HUES64 (cell line): ENCODE results near the gene PCDHGC4. TPM values are rescaled to one million over a fixed set of nuclear protein-coding genes. Genes with fewer than 3 reads are reported as not detected.

Source experiments
- H3K27ac ChIP-seq: 2 replicates; pipeline ENCODE4 v1.7.0; 2013; ENCODE audit warnings: low read depth, low read length, inconsistent platforms
- H3K27me3 ChIP-seq: 2 replicates; pipeline ENCODE4 v1.6.1; 2013; ENCODE audit warnings: mild to moderate bottlenecking, low read length; ENCODE audit not compliant: insufficient read depth
- H3K36me3 ChIP-seq: 2 replicates; pipeline ENCODE4 v1.6.1; 2013; ENCODE audit warnings: mild to moderate bottlenecking, low read length; ENCODE audit not compliant: insufficient read depth
- H3K4me1 ChIP-seq: 2 replicates; pipeline ENCODE4 v1.6.1; 2013; ENCODE audit warnings: mild to moderate bottlenecking, low read length, moderate library complexity; ENCODE audit not compliant: insufficient read depth
- H3K4me3 ChIP-seq: 2 replicates; pipeline ENCODE4 v1.5.1; 2013; ENCODE audit warnings: mild to moderate bottlenecking, low read length, moderate library complexity
- H3K9ac ChIP-seq: 2 replicates; pipeline ENCODE4 v1.6.1; 2013; ENCODE audit warnings: mild to moderate bottlenecking, low read depth, low read length
- H3K9me3 ChIP-seq: 2 replicates; pipeline ENCODE4 v1.6.1; 2013; ENCODE audit warnings: low read depth, low read length; ENCODE audit not compliant: insufficient read depth
- WGBS: fragments of 150-250, 120-280 bp; methylation state at CpG from one replicate; pipeline ENCODE4 v1.1.7; 2013; ENCODE audit warnings: missing lambda C conversion rate; 5-methylcytosine and 5-hydroxymethylcytosine counted together
- polyA plus RNA-seq, 2 experiments: library from polyadenylated mRNA; stranded (reverse); fragments of 50-300 nt; gene quantifications; one replicate each; pipeline ENCODE4 v1.2.3, GENCODE V29; 2013

PCDHGC4 gene
- 16.4 TPM for polyA plus RNA-seq (2013, experiment 1 of 2)
- 20.7 TPM for polyA plus RNA-seq (2013, experiment 2 of 2)

GRCh38 chr5:141484641-141485311, at the start of gene PCDHGC4:
Gene PCDHGC4, plus strand, starts transcription at chr5:141485030. Its CDS starts 144 bp downstream, at chr5:141485174.
- peak within 1 kb of the TSS; percentile 62 for H3K9ac ChIP-seq
- H3K27ac ChIP-seq: peak within 1 kb of the TSS; percentile 3; the same call in 1 of the 2 replicates
- WGBS: 4% methylated on average over 37 of the region's 39 CpGs
- H3K4me3 ChIP-seq: peak within 1 kb of the TSS; percentile 78
- peaks cover 19% of the 10 kb centered on the region for H3K27me3 ChIP-seq
- H3K9me3 ChIP-seq: no peaks in the 10 kb centered on the region
- peaks cover 2% of the 10 kb centered on the region; the same call in 1 of the 2 replicates for H3K36me3 ChIP-seq
- H3K4me1 ChIP-seq: peaks cover 14% of the 10 kb centered on the region

GRCh38 chr5:141437221-141437620, 47.6 kb upstream of the PCDHGC4 start:
- no peaks in the 10 kb centered on the region; the same call in 1 of the 2 replicates for H3K36me3 ChIP-seq
- H3K27me3 ChIP-seq: no peaks in the 10 kb centered on the region
- H3K4me1 ChIP-seq: no peaks in the 10 kb centered on the region
- H3K27ac ChIP-seq: no peak overlapping the region
- H3K9ac ChIP-seq: no peak overlapping the region
- peaks cover 20% of the 10 kb centered on the region for H3K9me3 ChIP-seq
- H3K4me3 ChIP-seq: no peak overlapping the region
- no CpG with 5 or more reads among the region's 2 CpGs for WGBS

- no peak overlapping the region for H3K9ac ChIP-seq
- H3K36me3 ChIP-seq: no peaks in the 10 kb centered on the region
Measured at GRCh38 chr5:141439411-141440141, 45.3 kb upstream of the PCDHGC4 start.

GRCh38 chr5:141440341-141440740, 44.5 kb upstream of the PCDHGC4 start:
- no peaks in the 10 kb centered on the region for H3K27me3 ChIP-seq
- peaks cover 1% of the 10 kb centered on the region; the same call in 1 of the 2 replicates for H3K9me3 ChIP-seq
- H3K36me3 ChIP-seq: no peaks in the 10 kb centered on the region
- no peak overlapping the region for H3K9ac ChIP-seq
- H3K4me3 ChIP-seq: no peak overlapping the region
- no peak overlapping the region for H3K27ac ChIP-seq
- H3K4me1 ChIP-seq: no peaks in the 10 kb centered on the region
- WGBS: 97% methylated on average over 9 of the region's 9 CpGs

More at GRCh38 chr5:141439411-141440141, 45.3 kb upstream of the PCDHGC4 start:
- no peak overlapping the region for H3K4me3 ChIP-seq
- WGBS: 87% methylated on average over 10 of the region's 10 CpGs
- H3K27ac ChIP-seq: no peak overlapping the region
- peaks cover 5% of the 10 kb centered on the region; the same call in 1 of the 2 replicates for H3K9me3 ChIP-seq
- no peaks in the 10 kb centered on the region for H3K27me3 ChIP-seq
- no peaks in the 10 kb centered on the region for H3K4me1 ChIP-seq

- Histone ChIP-seq H3K4me1 (no peaks in the 10 kb centered on the region), H3K9ac (no peak overlapping the region; the same call in 1 of the 2 replicates), H3K9me3 (no peaks in the 10 kb centered on the region), H3K4me3 (no peak overlapping the region), H3K36me3 (no peaks in the 10 kb centered on the region), H3K27ac (no peak overlapping the region), H3K27me3 (no peaks in the 10 kb centered on the region)
- WGBS: 97% methylated on average over 50 of the region's 50 CpGs
Measured at GRCh38 chr5:141441571-141442170, 43.2 kb upstream of the PCDHGC4 start.

- Histone ChIP-seq H3K36me3 (no peaks in the 10 kb centered on the region), H3K4me1 (no peaks in the 10 kb centered on the region), H3K9me3 (no peaks in the 10 kb centered on the region), H3K9ac (no peak overlapping the region), H3K27ac (no peak overlapping the region), H3K27me3 (no peaks in the 10 kb centered on the region), H3K4me3 (no peak overlapping the region)
- WGBS: 91% methylated on average over 3 of the region's 3 CpGs
Measured at GRCh38 chr5:141465351-141465750, 19.5 kb upstream of the PCDHGC4 start.

DNA sequence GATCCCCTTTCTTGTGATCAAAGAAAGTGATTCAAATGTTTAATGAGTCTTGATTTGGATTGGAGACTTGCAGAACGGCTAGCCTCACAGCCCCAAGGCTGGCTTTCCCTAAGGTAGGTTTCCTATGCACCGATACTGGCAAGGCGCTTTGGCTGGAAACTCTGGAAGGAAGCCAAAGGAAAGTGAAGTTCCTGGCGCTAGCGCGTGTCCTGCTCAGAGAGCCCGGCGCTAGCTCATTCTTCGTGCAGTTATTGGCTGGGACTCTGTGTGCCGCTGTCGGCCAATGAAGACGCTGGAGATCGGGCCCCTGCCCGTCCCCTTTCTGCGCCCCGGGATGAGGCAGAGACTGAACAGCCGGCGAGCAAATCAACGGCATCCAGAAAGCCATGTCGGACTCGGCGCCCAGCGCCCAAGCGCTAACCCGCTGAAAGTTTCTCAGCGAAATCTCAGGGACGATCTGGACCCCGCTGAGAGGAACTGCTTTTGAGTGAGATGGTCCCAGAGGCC, 9.2 kb upstream of the PCDHGC4 start, which contains the start of gene PCDHGC3:
Gene PCDHGC3, plus strand, starts transcription at position 342 of the 507 bp plus-strand sequence. Its CDS starts 151 bp downstream, at position 493.
- Histone ChIP-seq H3K9me3 (no peaks in the 10 kb centered on the region), H3K36me3 (no peaks in the 10 kb centered on the region), H3K4me1 (peaks cover 8% of the 10 kb centered on the region; the same call in 1 of the 2 replicates), H3K4me3 (peak within 1 kb of the TSS; percentile 66), H3K9ac (peak within 1 kb of the TSS; percentile 32; the same call in 1 of the 2 replicates), H3K27ac (no peak within 1 kb of the TSS), H3K27me3 (peaks cover 19% of the 10 kb centered on the region)
- WGBS: 3% methylated on average over 28 of the region's 28 CpGs

DNA sequence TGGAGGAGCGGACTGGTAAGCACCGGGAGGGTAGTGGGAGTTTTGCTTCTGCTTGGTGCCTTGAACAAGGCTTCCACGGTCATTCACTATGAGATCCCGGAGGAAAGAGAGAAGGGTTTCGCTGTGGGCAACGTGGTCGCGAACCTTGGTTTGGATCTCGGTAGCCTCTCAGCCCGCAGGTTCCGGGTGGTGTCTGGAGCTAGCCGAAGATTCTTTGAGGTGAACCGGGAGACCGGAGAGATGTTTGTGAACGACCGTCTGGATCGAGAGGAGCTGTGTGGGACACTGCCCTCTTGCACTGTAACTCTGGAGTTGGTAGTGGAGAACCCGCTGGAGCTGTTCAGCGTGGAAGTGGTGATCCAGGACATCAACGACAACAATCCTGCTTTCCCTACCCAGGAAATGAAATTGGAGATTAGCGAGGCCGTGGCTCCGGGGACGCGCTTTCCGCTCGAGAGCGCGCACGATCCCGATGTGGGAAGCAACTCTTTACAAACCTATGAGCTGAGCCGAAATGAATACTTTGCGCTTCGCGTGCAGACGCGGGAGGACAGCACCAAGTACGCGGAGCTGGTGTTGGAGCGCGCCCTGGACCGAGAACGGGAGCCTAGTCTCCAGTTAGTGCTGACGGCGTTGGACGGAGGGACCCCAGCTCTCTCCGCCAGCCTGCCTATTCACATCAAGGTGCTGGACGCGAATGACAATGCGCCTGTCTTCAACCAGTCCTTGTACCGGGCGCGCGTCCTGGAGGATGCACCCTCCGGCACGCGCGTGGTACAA, 8.5 kb upstream of the PCDHGC4 start:
- Histone ChIP-seq H3K4me3 (peak overlapping the region; percentile 66), H3K9ac (peak overlapping the region; percentile 32; the same call in 1 of the 2 replicates), H3K4me1 (peaks cover 8% of the 10 kb centered on the region; the same call in 1 of the 2 replicates)

DNA sequence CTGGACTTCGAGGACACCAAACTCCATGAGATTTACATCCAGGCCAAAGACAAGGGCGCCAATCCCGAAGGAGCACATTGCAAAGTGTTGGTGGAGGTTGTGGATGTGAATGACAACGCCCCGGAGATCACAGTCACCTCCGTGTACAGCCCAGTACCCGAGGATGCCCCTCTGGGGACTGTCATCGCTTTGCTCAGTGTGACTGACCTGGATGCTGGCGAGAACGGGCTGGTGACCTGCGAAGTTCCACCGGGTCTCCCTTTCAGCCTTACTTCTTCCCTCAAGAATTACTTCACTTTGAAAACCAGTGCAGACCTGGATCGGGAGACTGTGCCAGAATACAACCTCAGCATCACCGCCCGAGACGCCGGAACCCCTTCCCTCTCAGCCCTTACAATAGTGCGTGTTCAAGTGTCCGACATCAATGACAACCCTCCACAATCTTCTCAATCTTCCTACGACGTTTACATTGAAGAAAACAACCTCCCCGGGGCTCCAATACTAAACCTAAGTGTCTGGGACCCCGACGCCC, 7.7 kb upstream of the PCDHGC4 start:
- no peaks in the 10 kb centered on the region for H3K9me3 ChIP-seq
- H3K27me3 ChIP-seq: peaks cover 19% of the 10 kb centered on the region
- H3K27ac ChIP-seq: no peak overlapping the region
- H3K36me3 ChIP-seq: no peaks in the 10 kb centered on the region
- H3K4me1 ChIP-seq: peaks cover 8% of the 10 kb centered on the region; the same call in 1 of the 2 replicates
- no peak overlapping the region for H3K9ac ChIP-seq
- 91% methylated on average over 24 of the region's 24 CpGs for WGBS
- peak overlapping the region; percentile 66 for H3K4me3 ChIP-seq

More for the DNA sequence above, 8.5 kb upstream of the PCDHGC4 start:
- H3K36me3 ChIP-seq: no peaks in the 10 kb centered on the region
- H3K27ac ChIP-seq: no peak overlapping the region
- peaks cover 19% of the 10 kb centered on the region for H3K27me3 ChIP-seq
- no peaks in the 10 kb centered on the region for H3K9me3 ChIP-seq
- 10% methylated on average over 58 of the region's 58 CpGs for WGBS

- Histone ChIP-seq H3K27ac (no peak overlapping the region), H3K9ac (no peak overlapping the region), H3K27me3 (peaks cover 19% of the 10 kb centered on the region), H3K4me3 (no peak overlapping the region; the same call in 1 of the 2 replicates), H3K36me3 (no peaks in the 10 kb centered on the region), H3K9me3 (no peaks in the 10 kb centered on the region), H3K4me1 (peaks cover 8% of the 10 kb centered on the region; the same call in 1 of the 2 replicates)
- WGBS: 94% methylated on average over 13 of the region's 13 CpGs
Measured at GRCh38 chr5:141477815-141478214, 7.0 kb upstream of the PCDHGC4 start.
